T-cell (primary cell): ENCODE measurements around the gene MAP3K3. TPM values are rescaled to one million over a fixed set of nuclear protein-coding genes. Genes with fewer than 3 reads are reported as not detected.

Experiments
- ATAC-seq, 4 experiments: fragments of 200-7000 bp in 3 of 4; fragments of 150-1000 bp in 1 of 4; cut with Tn5 transposase; replicated peaks in 1 of 4; 1 replicate in 3 of 4; 2 replicates in 1 of 4; pipeline ENCODE4 v1.10.0; 2021; ENCODE audit warnings: moderate library complexity in 3 of 4, mild to moderate bottlenecking in 2 of 4, moderate number of reproducible peaks in 1 of 4
- CTCF ChIA-PET, 2 donors: fragments of 300-600 bp; sonication (Branson Sonifier 250); formaldehyde crosslinking; loops; one replicate each; lab custom pipeline; 2022; ENCODE audit warnings: antibody characterized with exemption in 2 of 2; lab: Charles Lee
- POLR2A ChIA-PET, 2 donors: fragments of 300-600 bp; sonication (Branson Sonifier 250); formaldehyde crosslinking; loops; one replicate each; lab custom pipeline; 2022; ENCODE audit warnings: antibody characterized with exemption in 2 of 2; lab: Charles Lee
- DNase-seq, 35 experiments: peaks; one replicate each; pipeline versions ENCODE4 v3.0.0 to v3.0.0-alpha.2; 2013 to 2023
- H3K27ac ChIP-seq: one replicate; pipeline ENCODE4 v1.5.1; 2013; ENCODE audit warnings: low read length
- H3K27me3 ChIP-seq, 2 experiments: replicated peaks in 1 of 2; 1 replicate in 1 of 2; 2 replicates in 1 of 2; pipeline versions ENCODE4 v1.6.1 to v1.7.0; 2013; ENCODE audit warnings: low read length in 1 of 2, mixed read lengths in 1 of 2; ENCODE audit not compliant: control insufficient read depth in 2 of 2, insufficient read depth in 2 of 2; ENCODE audit errors: extremely low read depth in 1 of 2
- H3K36me3 ChIP-seq, 2 donors: 1 replicate in 1 of 2; 2 replicates in 1 of 2; pipeline versions ENCODE4 v1.6.1 to v1.7.0; 2013; ENCODE audit warnings: low read length in 1 of 2; ENCODE audit not compliant: control insufficient read depth in 2 of 2, insufficient read depth in 1 of 2; ENCODE audit errors: extremely low read depth in 1 of 2
- H3K4me1 ChIP-seq, 2 experiments: 1 replicate in 1 of 2; 2 replicates in 1 of 2; pipeline versions ENCODE4 v1.6.1 to v1.7.0; 2013; ENCODE audit warnings: low read length in 2 of 2, mixed read lengths in 1 of 2; ENCODE audit not compliant: insufficient read depth in 2 of 2, control insufficient read depth in 1 of 2; ENCODE audit errors: extremely low read depth in 1 of 2
- H3K4me3 ChIP-seq, 2 donors: 1 replicate in 1 of 2; 2 replicates in 1 of 2; pipeline versions ENCODE4 v1.5.1 to v1.7.0; 2013; ENCODE audit warnings: mild to moderate bottlenecking in 2 of 2, low read length in 1 of 2, moderate library complexity in 1 of 2; ENCODE audit not compliant: control insufficient read depth in 1 of 2; ENCODE audit errors: extremely low read depth in 1 of 2
- H3K9me3 ChIP-seq: 2 replicates; pipeline ENCODE4 v1.7.0; 2013
- H3K27ac Mint-ChIP-seq, 2 donors: one replicate each; pipeline ENCODE4 v1.8.0; 2020 to 2021; ENCODE audit warnings: mild to moderate bottlenecking in 2 of 2, mixed read lengths in 2 of 2
- H3K27me3 Mint-ChIP-seq, 2 donors: one replicate each; pipeline ENCODE4 v1.8.0; 2021 to 2022; ENCODE audit warnings: mixed read lengths in 2 of 2
- H3K36me3 Mint-ChIP-seq: one replicate; pipeline ENCODE4 v1.8.0; 2021; ENCODE audit warnings: mixed read lengths
- H3K4me1 Mint-ChIP-seq, 3 donors: one replicate each; pipeline ENCODE4 v1.8.0; 2020 to 2022; ENCODE audit warnings: mixed read lengths in 3 of 3, mild to moderate bottlenecking in 1 of 3
- H3K4me3 Mint-ChIP-seq, 3 donors: one replicate each; pipeline ENCODE4 v1.8.0; 2020 to 2022; ENCODE audit warnings: mild to moderate bottlenecking in 3 of 3, mixed read lengths in 3 of 3, moderate library complexity in 3 of 3
- H3K9me3 Mint-ChIP-seq, 3 donors: one replicate each; pipeline ENCODE4 v1.8.0; 2020 to 2022; ENCODE audit warnings: mixed read lengths in 3 of 3
- WGBS: methylation state at CpG from one replicate; pipeline ENCODE4 v1.1.5; 2013; ENCODE audit warnings: missing lambda C conversion rate; ENCODE audit not compliant: insufficient coverage; 5-methylcytosine and 5-hydroxymethylcytosine counted together
- total RNA-seq, 35 experiments: library from RNA in 6 of 35; stranded (reverse) in 6 of 35; fragments of 120-200 nt in 1 of 35; gene quantifications; one replicate each; pipeline versions ENCODE4 v1.2.1 to v1.2.4 and lab custom pipeline; 2013 to 2026

MAP3K3 gene
- total RNA-seq, 5 donors from 2014 or later (not counting 1 experiment from before 2014, with no cell fraction given) = 71.0 to 91.1 (median 85.4) TPM

- WGBS = 83% methylated on average over 1 of the region's 5 CpGs
- H3K27ac ChIP-seq = no peak overlapping the region
- no peak for ATAC-seq
- H3K4me3 ChIP-seq = no peak overlapping the region
- H3K27me3 ChIP-seq = no peaks in the 10 kb centered on the region
- Mint-ChIP-seq H3K36me3 (peaks cover 42% of the 10 kb centered on the region), H3K27ac (peak overlapping the region in 1 of 2 donors; percentile 72), H3K9me3 (no peaks in the 10 kb centered on the region), H3K4me3 (no peak overlapping the region), H3K4me1 (peaks cover 14 to 29% (median 18%) of the 10 kb centered on the region in 3 donors), H3K27me3 (no peaks in the 10 kb centered on the region)
- peaks cover 0 to 79% of the 10 kb centered on the region in 2 donors for H3K36me3 ChIP-seq
- POLR2A ChIA-PET = interaction anchor here in 1 of 2 donors (0.6 kb wide), 1 partner anchor 30 kb away, joined by 3 read pairs; no protein-coding TSS in a partner anchor
- DNase-seq = peak in 1 of 35 experiments; percentile 14
- H3K4me1 ChIP-seq = no peaks in the 10 kb centered on the region
- CTCF ChIA-PET = interaction anchor here (0.6 kb wide), 2 partner anchors 46 to 237 kb away, joined by 4 to 5 read pairs; no protein-coding TSS in a partner anchor
- H3K9me3 ChIP-seq = no peaks in the 10 kb centered on the region
These were observed 43.5 kb downstream of the MAP3K3 start for GRCh38 chr17:63665527-63666214.

GRCh38 chr17:63672856-63673255 lies 50.6 kb downstream of the MAP3K3 start:
- no peaks in the 10 kb centered on the region for H3K27me3 ChIP-seq
- H3K9me3 ChIP-seq = no peaks in the 10 kb centered on the region
- no peak overlapping the region for H3K27ac ChIP-seq
- Mint-ChIP-seq H3K27ac (no peak overlapping the region), H3K9me3 (no peaks in the 10 kb centered on the region), H3K36me3 (peaks cover 40% of the 10 kb centered on the region), H3K27me3 (no peaks in the 10 kb centered on the region), H3K4me1 (peaks cover 24 to 41% (median 24%) of the 10 kb centered on the region in 3 donors), H3K4me3 (no peak overlapping the region)
- ChIA-PET POLR2A (no interaction called here), CTCF (no interaction called here)
- H3K4me1 ChIP-seq = no peaks in the 10 kb centered on the region
- H3K36me3 ChIP-seq = peaks cover 3 to 79% of the 10 kb centered on the region in 2 donors
- no CpG with 5 or more reads among the region's 2 CpGs for WGBS
- DNase-seq (no peak), ATAC-seq (no peak)
- H3K4me3 ChIP-seq = no peak overlapping the region

- ChIA-PET CTCF (no interaction called here), POLR2A (interaction anchor here in 1 of 2 donors (0.5 kb wide), 1 partner anchor 19 kb away, joined by 8 read pairs; no protein-coding TSS in a partner anchor)
- 100% methylated on average over 1 of the region's 4 CpGs for WGBS
- no peaks in the 10 kb centered on the region for H3K9me3 ChIP-seq
- Mint-ChIP-seq H3K4me1 (peaks cover 24 to 39% (median 29%) of the 10 kb centered on the region in 3 donors), H3K4me3 (no peak overlapping the region), H3K9me3 (no peaks in the 10 kb centered on the region), H3K27ac (peak overlapping the region in 1 of 2 donors; percentile 8), H3K36me3 (peaks cover 29% of the 10 kb centered on the region), H3K27me3 (no peaks in the 10 kb centered on the region)
- peaks cover 3 to 72% of the 10 kb centered on the region in 2 donors for H3K36me3 ChIP-seq
- H3K27me3 ChIP-seq = no peaks in the 10 kb centered on the region
- H3K4me3 ChIP-seq = no peak overlapping the region
- DNase-seq (no peak), ATAC-seq (no peak)
- H3K27ac ChIP-seq = no peak overlapping the region
- no peaks in the 10 kb centered on the region for H3K4me1 ChIP-seq
These were observed 53.0 kb downstream of the MAP3K3 start for GRCh38 chr17:63675231-63675606.

- ATAC-seq = no peak
- Histone ChIP-seq H3K9me3 (no peaks in the 10 kb centered on the region), H3K27ac (no peak overlapping the region), H3K27me3 (no peaks in the 10 kb centered on the region), H3K36me3 (peaks cover 3 to 73% of the 10 kb centered on the region in 2 donors), H3K4me1 (no peaks in the 10 kb centered on the region), H3K4me3 (no peak overlapping the region)
- no peak for DNase-seq
- POLR2A ChIA-PET = no interaction called here
- WGBS = 84% methylated on average over 5 of the region's 6 CpGs
- peaks cover 24 to 33% (median 28%) of the 10 kb centered on the region in 3 donors for H3K4me1 Mint-ChIP-seq
- H3K9me3 Mint-ChIP-seq = no peaks in the 10 kb centered on the region
- peak overlapping the region in 1 of 2 donors; percentile 73 for H3K27ac Mint-ChIP-seq
- no peak overlapping the region for H3K4me3 Mint-ChIP-seq
- H3K36me3 Mint-ChIP-seq = peaks cover 29% of the 10 kb centered on the region
- no peaks in the 10 kb centered on the region for H3K27me3 Mint-ChIP-seq
- CTCF ChIA-PET = interaction anchor here in 1 of 2 donors (0.6 kb wide), 1 partner anchor 21 kb away, joined by 3 read pairs; no protein-coding TSS in a partner anchor
These were observed 53.7 kb downstream of the MAP3K3 start for GRCh38 chr17:63675607-63676546.

- POLR2A ChIA-PET = interaction anchor here in 1 of 2 donors (0.7 kb wide), 1 partner anchor 428 kb away, joined by 3 read pairs; no protein-coding TSS in a partner anchor
- H3K27ac ChIP-seq = no peak overlapping the region
- peaks cover 3 to 76% of the 10 kb centered on the region in 2 donors for H3K36me3 ChIP-seq
- H3K4me3 Mint-ChIP-seq = no peak overlapping the region
- H3K36me3 Mint-ChIP-seq = peaks cover 34% of the 10 kb centered on the region
- no peaks in the 10 kb centered on the region for H3K9me3 Mint-ChIP-seq
- H3K27me3 Mint-ChIP-seq = no peaks in the 10 kb centered on the region
- no peaks in the 10 kb centered on the region for H3K9me3 ChIP-seq
- ATAC-seq = no peak
- 57% methylated on average over 1 of the region's 3 CpGs for WGBS
- H3K4me3 ChIP-seq = no peak overlapping the region
- H3K4me1 ChIP-seq = no peaks in the 10 kb centered on the region
- H3K4me1 Mint-ChIP-seq = peaks cover 23 to 30% (median 28%) of the 10 kb centered on the region in 3 donors
- CTCF ChIA-PET = no interaction called here
- H3K27ac Mint-ChIP-seq = peak overlapping the region in 1 of 2 donors; percentile 73
- no peak for DNase-seq
- H3K27me3 ChIP-seq = no peaks in the 10 kb centered on the region
These were observed 54.4 kb downstream of the MAP3K3 start for GRCh38 chr17:63676584-63676983.

GRCh38 chr17:63679214-63679613 lies 57.0 kb downstream of the MAP3K3 start:
- no peak for ATAC-seq
- H3K4me3 Mint-ChIP-seq = no peak overlapping the region
- Histone ChIP-seq H3K4me3 (no peak overlapping the region), H3K27ac (no peak overlapping the region), H3K27me3 (no peaks in the 10 kb centered on the region), H3K9me3 (no peaks in the 10 kb centered on the region), H3K36me3 (peaks cover 8 to 81% of the 10 kb centered on the region in 2 donors), H3K4me1 (no peaks in the 10 kb centered on the region)
- H3K4me1 Mint-ChIP-seq = peaks cover 17 to 20% (median 18%) of the 10 kb centered on the region in 3 donors
- ChIA-PET POLR2A (no interaction called here), CTCF (interaction anchor here (0.6 to 1.5 kb wide), 2 partner anchors 31 to 52 kb away, joined by 3 to 4 read pairs; no protein-coding TSS in a partner anchor)
- WGBS = 100% methylated on average over 2 of the region's 5 CpGs
- H3K27ac Mint-ChIP-seq = no peak overlapping the region
- DNase-seq = no peak
- no peaks in the 10 kb centered on the region for H3K9me3 Mint-ChIP-seq
- H3K27me3 Mint-ChIP-seq = no peaks in the 10 kb centered on the region
- H3K36me3 Mint-ChIP-seq = peaks cover 42% of the 10 kb centered on the region
